Measurements from ENCODE around the gene CYP17A1. TPM values are rescaled to one million over a fixed set of nuclear protein-coding genes. Genes with fewer than 3 reads are reported as not detected.

CYP17A1 gene
- total RNA-seq, 4 donors from 2014 or later, result not detected

- Histone ChIP-seq H3K36me3 (no peaks in the 10 kb centered on the region), H3K27ac (no peak overlapping the region), H3K9me3 (no peaks in the 10 kb centered on the region), H3K4me1 (peaks cover 13% of the 10 kb centered on the region), H3K4me3 (no peak overlapping the region), H3K27me3 (no peaks in the 10 kb centered on the region)
- no peak for TF ChIP-seq POLR2A (IDR thresholded peaks at IDR 0.05)
- no peak for TF ChIP-seq EP300 (IDR thresholded peaks at IDR 0.05)
- TF ChIP-seq POLR2AphosphoS5 (IDR thresholded peaks at IDR 0.05), result no peak
- TF ChIP-seq CTCF (IDR thresholded peaks at IDR 0.05), result no peak
- 94% methylated on average over 14 of the region's 14 CpGs for WGBS
- no peak for DNase-seq (ENCODE audit: low spot score in 2 of 2)
These were observed 5.0 kb downstream of the CYP17A1 start for GRCh38 chr10:102832248-102832647.

- Histone ChIP-seq H3K27me3 (no peaks in the 10 kb centered on the region), H3K4me1 (peaks cover 13% of the 10 kb centered on the region), H3K9me3 (no peaks in the 10 kb centered on the region), H3K27ac (no peak overlapping the region), H3K36me3 (no peaks in the 10 kb centered on the region), H3K4me3 (no peak overlapping the region)
- 56% methylated on average over 16 of the region's 16 CpGs for WGBS
- no peak for DNase-seq (ENCODE audit: low spot score in 2 of 2)
- TF ChIP-seq POLR2A (IDR thresholded peaks at IDR 0.05) (no peak), POLR2AphosphoS5 (IDR thresholded peaks at IDR 0.05) (no peak), EP300 (IDR thresholded peaks at IDR 0.05) (no peak), CTCF (IDR thresholded peaks at IDR 0.05) (no peak)
These were observed 5.7 kb downstream of the CYP17A1 start for GRCh38 chr10:102831322-102832071.

- no peak for TF ChIP-seq POLR2AphosphoS5 (IDR thresholded peaks at IDR 0.05)
- TF ChIP-seq CTCF (IDR thresholded peaks at IDR 0.05), result no peak
- TF ChIP-seq POLR2A (IDR thresholded peaks at IDR 0.05), result no peak
- no peak for TF ChIP-seq EP300 (IDR thresholded peaks at IDR 0.05)
- WGBS, result 81% methylated on average over 5 of the region's 5 CpGs
- H3K4me1 ChIP-seq, result no peaks in the 10 kb centered on the region
- H3K27me3 ChIP-seq, result no peaks in the 10 kb centered on the region
- no peak overlapping the region for H3K27ac ChIP-seq
- no peak for DNase-seq (ENCODE audit: low spot score in 2 of 2)
- H3K36me3 ChIP-seq, result no peaks in the 10 kb centered on the region
- H3K4me3 ChIP-seq, result no peak overlapping the region
- H3K9me3 ChIP-seq, result no peaks in the 10 kb centered on the region
These were observed 9.6 kb downstream of the CYP17A1 start for GRCh38 chr10:102827597-102827975.

- no peak for DNase-seq (ENCODE audit: low spot score in 2 of 2)
- Histone ChIP-seq H3K4me3 (no peak overlapping the region), H3K9me3 (no peaks in the 10 kb centered on the region), H3K4me1 (no peaks in the 10 kb centered on the region), H3K36me3 (no peaks in the 10 kb centered on the region), H3K27ac (no peak overlapping the region), H3K27me3 (no peaks in the 10 kb centered on the region)
- WGBS, result 98% methylated on average over 9 of the region's 9 CpGs
- TF ChIP-seq CTCF (IDR thresholded peaks at IDR 0.05), result no peak
- TF ChIP-seq EP300 (IDR thresholded peaks at IDR 0.05), result no peak
- TF ChIP-seq POLR2A (IDR thresholded peaks at IDR 0.05), result no peak
- no peak for TF ChIP-seq POLR2AphosphoS5 (IDR thresholded peaks at IDR 0.05)
These were observed 10.9 kb downstream of the CYP17A1 start for GRCh38 chr10:102826148-102826796.

- 90% methylated on average over 3 of the region's 4 CpGs for WGBS
- no peaks in the 10 kb centered on the region for H3K27me3 ChIP-seq
- H3K4me1 ChIP-seq, result no peaks in the 10 kb centered on the region
- H3K27ac ChIP-seq, result no peak overlapping the region
- DNase-seq (ENCODE audit: low spot score in 2 of 2), result no peak
- H3K36me3 ChIP-seq, result no peaks in the 10 kb centered on the region
- H3K9me3 ChIP-seq, result no peaks in the 10 kb centered on the region
- no peak overlapping the region for H3K4me3 ChIP-seq
- no peak for TF ChIP-seq POLR2A (IDR thresholded peaks at IDR 0.05)
These were observed 12.5 kb downstream of the CYP17A1 start for GRCh38 chr10:102824664-102825063.

Measured in suprapubic skin (tissue), 4 donors.